ENCODE measurements around the gene THSD4.

GRCh38 chr15:71532994-71533393 lies 417.7 kb downstream of the THSD4 start:
- TF ChIP-seq CTCF (IDR thresholded peaks at IDR 0.05): peak; percentile 50
- no peak for TF ChIP-seq POLR2A (IDR thresholded peaks at IDR 0.05; ENCODE audit: low read length)
- TF ChIP-seq EP300 (IDR thresholded peaks at IDR 0.05): no peak
- no peak for TF ChIP-seq HOXB5 (CRISPR knock-in tag; IDR thresholded peaks at IDR 0.05)
- TF ChIP-seq PHF8 (IDR thresholded peaks at IDR 0.05; ENCODE audit: borderline replicate concordance, low read depth): no peak
- no peak for TF ChIP-seq RNF2 (IDR thresholded peaks at IDR 0.05; ENCODE audit: borderline replicate concordance, low read depth)
- TF ChIP-seq CEBPB (IDR thresholded peaks at IDR 0.05): no peak

All from A549 (cell line).